ENCODE measurements around the gene CCDC157.
"Not testable (repeated sequence)": the region's sequence is repeated elsewhere in the genome, so short reads cannot be mapped to it uniquely, and the experiment has no call there.

Gene CCDC157

GRCh38 chr22:30392661-30393321, 36.0 kb downstream of the CCDC157 start:
- no peak for DNase-seq

DNA sequence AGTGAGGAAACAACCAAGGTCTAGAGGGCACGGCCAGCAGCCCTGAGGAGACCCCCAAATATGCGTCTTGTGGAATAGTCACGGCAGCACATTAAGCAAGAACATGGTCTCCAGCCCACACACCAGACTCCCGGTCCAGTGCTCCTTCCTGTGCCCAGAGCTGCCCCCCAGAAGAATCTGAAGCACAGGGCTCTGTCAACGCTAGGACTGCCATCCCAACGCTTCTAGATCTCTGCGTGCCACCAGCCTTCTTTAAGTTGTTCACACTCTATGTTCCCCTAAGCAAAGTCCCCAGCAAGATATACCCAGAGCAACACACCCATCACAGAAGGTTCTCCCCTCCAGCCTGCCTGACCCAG, 36.5 kb downstream of the CCDC157 start:
- no peak for DNase-seq

- no peak for DNase-seq
These were observed 37.1 kb downstream of the CCDC157 start for GRCh38 chr22:30393885-30394284.

DNA sequence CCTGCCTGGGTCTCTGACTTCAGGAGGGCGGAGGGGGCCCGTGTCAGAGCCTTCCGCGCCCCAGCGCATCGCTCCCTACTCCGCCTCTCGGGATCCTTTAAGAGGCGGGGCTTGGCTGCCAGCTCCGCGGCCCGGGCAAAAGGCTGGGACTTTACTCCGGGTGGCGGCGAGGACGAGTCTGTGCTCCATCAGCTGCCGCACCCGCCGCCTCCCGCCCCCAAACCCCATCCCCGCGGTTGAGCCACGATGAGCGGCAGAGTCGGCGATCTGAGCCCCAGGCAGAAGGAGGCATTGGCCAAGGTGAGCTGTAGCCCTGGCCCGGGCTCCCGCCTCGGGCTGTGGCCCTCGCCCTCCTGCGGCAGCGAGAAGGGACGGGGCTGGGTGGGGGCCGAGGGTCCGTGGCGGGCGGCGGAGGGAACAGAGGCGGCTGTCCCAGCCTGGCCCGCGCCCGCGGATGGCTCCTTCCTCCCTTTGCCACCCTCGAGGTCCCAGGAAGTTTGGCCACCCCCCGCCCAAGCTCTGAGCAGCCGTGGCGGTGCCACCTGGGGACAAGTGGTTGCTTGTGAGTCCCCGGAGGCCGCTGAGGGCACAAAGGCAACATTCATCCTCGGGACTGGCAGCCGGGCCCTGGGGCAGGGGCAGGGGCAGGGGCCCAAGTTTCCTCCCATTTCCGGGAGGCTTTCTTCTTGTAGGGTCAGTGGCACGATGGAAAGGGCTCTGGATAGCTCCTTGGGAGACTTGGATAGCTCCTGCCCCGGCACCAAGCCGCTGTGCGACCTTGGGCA, 40.3 kb downstream of the CCDC157 start, which contains the start of gene SEC14L2:
TSS of gene SEC14L2 (plus strand) at position 148 of the 785 bp plus-strand sequence. CDS start at position 247, 99 bp downstream.
- peak; percentile 32 for DNase-seq

DNA sequence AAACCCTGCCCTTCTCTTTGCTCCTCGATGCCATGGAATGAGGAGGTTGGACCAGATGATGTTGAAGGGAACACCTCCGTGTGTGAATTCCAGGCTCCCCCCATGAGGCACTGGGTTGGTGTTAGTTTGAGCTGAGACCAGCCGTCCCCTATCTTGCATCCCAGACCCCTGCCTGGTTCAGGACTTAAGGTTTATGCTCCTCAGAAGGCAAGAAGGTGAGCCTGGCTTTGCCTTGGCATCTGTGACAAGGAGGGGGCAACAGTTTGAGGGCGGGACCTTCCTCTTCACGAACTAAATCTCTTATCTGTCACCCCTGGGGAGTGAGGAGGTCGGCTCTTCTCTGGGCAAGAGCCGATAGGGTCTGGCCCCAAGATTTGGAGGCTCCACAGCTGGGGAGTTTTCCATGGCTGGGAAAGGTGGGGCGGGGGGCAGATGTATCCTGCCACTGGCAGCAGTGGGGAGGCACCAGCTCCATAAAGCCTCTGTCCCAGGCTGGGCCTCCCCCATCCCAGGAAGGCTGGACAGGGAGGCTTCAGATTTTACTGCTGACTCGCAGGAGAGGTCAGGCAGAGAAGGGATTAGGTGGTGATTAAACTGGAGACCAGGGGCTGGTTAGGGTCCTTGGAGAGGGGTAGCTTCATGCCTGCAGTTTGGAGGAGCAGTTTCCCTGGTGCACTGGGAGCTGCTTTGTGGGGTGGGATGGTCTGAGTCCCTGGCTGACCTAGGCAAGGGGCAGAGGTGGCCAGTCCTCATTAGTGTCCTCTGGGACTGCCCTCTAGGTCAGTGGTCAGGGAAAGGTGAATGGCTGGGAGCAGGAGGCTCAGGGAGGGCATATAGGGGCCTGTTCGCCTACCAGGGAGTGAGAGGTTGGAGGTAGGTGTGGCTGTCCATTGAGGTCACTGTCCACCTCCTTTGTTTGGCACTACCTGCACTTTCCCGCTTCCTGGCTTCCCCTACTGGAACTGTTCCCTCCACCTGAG, 41.1 kb downstream of the CCDC157 start:
- DNase-seq = no peak

- DNase-seq = no peak
These were observed 42.2 kb downstream of the CCDC157 start for GRCh38 chr22:30398685-30399680.

DNA sequence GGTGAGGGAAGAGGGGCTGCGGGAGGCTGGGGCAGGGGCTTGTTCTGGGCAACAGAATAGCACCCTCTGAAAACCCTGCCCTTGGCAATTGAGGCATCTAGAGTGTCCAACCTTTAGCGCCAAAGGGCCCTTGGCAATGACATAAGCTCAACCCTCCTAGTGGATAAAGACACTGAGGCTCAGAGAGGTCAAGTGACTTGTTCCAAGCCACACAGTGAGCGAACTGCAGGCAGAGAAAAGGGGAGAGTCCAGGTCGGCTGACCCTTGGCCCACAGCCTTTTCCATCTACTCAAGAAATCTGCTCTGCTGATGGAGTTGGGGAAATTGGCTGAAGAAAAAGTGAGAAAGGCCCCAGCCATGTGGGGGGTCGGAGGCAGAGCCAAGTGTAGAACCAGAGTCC, 42.9 kb downstream of the CCDC157 start:
- no peak for DNase-seq

GRCh38 chr22:30400159-30400558, 43.4 kb downstream of the CCDC157 start:
- no peak for DNase-seq

DNA sequence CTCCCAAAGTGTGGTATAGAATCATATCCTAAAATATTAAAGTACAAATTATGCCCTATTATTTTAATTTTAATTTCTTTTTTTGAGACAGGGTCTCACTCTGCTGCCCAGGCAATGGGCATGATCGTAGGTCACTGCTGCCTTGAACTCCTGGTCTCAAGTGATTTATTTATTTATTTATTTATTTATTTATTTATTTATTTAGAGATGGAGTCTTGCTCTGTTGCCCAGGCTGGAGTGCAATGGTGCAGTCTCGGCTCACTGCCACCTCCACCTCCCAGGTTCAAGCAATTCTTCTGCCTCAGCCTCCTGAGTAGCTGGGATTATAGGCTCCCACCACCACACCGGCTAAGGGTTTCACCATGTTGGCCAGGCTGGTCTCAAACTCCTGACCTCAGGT, 44.2 kb downstream of the CCDC157 start:
- DNase-seq = not testable (repeated sequence)

GRCh38 chr22:30402028-30402765, 45.4 kb downstream of the CCDC157 start:
- no peak for DNase-seq

GRCh38 chr22:30402766-30403104, 45.9 kb downstream of the CCDC157 start:
- DNase-seq = not testable (repeated sequence)

DNA sequence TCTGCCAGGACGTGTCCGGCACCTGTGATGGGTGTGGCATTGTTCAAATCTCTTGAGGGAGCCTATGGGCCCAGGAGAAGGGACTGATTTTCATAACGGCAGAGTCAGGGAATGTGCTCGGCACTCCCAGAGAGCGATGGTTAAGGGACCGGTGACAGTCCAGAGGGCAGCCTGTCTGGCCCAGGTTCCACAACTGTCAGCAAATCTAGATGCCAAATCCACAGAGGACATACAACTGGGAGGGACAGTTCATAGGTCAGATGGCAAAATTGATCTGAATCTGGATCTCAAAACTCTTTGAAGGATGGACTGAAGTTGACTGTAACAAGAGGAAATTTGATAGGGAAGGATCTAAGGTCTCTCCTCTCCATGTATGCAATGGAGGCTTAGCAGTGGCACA, 47.5 kb downstream of the CCDC157 start:
- no peak for DNase-seq

DNA sequence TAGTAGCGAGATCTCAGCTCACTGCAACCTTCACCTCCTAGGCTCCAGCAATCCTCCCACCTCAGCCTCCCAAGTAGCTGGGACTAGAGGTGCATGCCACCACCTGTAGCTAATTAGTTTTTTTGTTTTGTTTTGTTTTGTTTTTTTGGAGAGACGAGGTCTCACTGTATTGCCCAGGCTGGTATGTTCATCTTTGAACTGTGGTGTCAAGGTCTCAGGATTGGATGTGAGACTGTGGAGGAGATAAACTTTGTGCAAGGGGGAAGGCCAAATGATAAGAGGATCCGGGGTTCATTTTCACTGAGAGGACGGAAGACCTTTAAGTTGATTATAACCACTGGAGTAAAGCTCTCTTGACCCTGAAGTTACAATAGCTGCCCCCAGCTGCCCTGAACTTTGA, 48.9 kb downstream of the CCDC157 start:
- no peak for DNase-seq

DNA sequence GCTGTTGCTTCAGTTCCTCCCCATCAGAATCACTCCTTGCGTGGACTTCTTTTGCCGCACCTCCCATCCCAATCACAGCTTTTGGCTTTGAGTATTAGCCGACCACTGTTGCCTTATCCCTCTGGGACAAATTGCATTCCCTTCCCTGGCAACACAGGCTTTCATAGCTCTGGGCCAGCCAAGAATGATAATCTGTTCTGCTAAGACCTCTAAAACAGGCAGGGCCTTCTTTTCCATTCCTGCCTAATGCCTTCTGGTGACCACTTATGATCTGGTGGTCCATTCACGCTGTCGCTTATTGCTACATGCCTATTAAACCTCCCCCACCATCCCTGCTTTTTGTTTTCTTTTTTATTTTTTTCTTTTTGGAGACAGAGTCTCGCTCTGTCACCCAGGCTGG, 49.6 kb downstream of the CCDC157 start:
- DNase-seq = no peak

- no peak for DNase-seq
These were observed 51.7 kb downstream of the CCDC157 start for GRCh38 chr22:30408388-30409102.

- DNase-seq = no peak
These were observed 55.0 kb downstream of the CCDC157 start for GRCh38 chr22:30411780-30412179.

DNA sequence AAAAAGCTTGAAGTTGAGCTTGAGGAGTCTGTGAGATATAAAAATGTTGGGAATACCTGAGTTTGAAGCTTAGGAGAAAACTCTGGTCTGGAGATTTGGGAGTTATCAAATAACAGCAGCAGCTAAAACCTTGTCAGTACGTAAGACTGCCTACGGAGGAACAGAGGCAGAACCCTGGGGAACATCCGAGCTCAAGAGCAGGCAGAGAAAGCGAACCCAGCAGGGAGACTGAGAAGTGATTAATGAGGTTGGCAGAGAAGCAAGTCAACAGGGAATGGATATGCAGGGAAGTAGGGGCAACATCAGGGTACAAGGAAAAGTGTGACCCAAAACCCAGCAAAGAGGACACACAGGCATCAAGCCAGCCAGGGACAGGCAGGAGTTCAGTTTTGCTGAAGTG, 56.2 kb downstream of the CCDC157 start:
- DNase-seq = no peak

- DNase-seq = no peak
These were observed 57.1 kb downstream of the CCDC157 start for GRCh38 chr22:30413745-30414524.

DNA sequence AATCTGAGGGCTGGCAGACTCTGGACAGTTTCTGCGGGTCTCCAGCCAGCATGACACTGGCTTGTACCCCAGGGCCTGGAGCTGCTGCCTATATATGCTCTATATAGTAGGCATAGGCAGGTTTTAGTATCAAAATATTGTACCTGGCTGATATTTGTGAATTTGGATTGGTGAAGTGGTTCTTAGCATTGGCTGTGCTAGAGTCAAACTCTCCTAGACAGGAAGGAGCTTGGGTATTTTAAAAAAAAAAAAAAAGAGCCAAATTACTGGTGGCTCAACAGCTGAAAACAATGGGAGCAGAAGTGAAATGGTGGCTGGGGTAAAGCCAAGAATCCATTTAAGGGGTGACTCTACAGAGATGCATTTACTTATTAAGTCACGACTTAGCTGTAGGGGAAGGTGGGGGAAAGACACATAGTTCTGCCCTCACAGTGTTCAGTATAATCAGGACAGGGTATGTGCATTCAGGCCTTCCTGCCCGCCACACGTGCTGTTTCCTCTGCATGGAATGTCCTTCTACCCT, 57.8 kb downstream of the CCDC157 start:
- no peak for DNase-seq

DNA sequence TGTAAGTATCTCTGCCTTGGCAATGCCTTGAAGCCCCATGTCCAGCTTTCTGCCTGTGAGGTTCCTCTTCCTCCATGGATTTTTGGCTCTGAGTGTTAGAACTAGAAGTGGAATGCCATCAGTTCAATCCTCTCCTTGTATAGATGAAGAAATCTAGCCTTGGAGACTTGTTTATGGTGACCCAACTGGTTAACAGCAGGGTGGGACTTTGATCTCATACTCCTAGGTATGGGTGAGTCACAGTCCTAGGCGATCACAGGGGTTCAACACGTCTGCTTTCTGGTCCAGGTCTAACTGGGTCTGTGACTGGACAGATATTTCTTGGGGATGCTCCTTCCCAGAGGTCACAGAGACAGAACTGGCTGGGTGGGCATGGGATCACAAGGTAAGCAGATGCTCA, 59.6 kb downstream of the CCDC157 start:
- no peak for DNase-seq
